H1 (cell line): ENCODE measurements around the gene MARK4. TPM values are rescaled to one million over a fixed set of nuclear protein-coding genes. Genes with fewer than 3 reads are reported as not detected.

Experiments
- CTCF ChIA-PET: fragments of 300-600 bp; sonication (Branson Sonifier 250); formaldehyde crosslinking; loops from one replicate; lab custom pipeline; 2021; ENCODE audit not compliant: partially characterized antibody; lab: Charles Lee
- POLR2A ChIA-PET: fragments of 300-600 bp; sonication (Branson Sonifier 250); formaldehyde crosslinking; loops from one replicate; lab custom pipeline; 2021; ENCODE audit warnings: inconsistent platforms; ENCODE audit not compliant: partially characterized antibody; lab: Charles Lee
- DNase-seq, 2 experiments: peaks; one replicate each; pipeline versions ENCODE4 v3.0.0 to v3.0.0-alpha.2; 2010 to 2022; ENCODE audit warnings: low spot score in 2 of 2, low read depth in 1 of 2, mixed read lengths in 1 of 2
- FAIRE-seq: peaks from 2 replicates; lab custom pipeline; 2011; peaks lifted over from hg19 to GRCh38; lab: Jason Lieb, UNC
- H2AFZ ChIP-seq: 2 replicates; pipeline ENCODE4 v1.8.1; 2012; ENCODE audit warnings: low read length, inconsistent platforms
- H2AK5ac ChIP-seq: 2 replicates; pipeline ENCODE4 v1.6.1; 2013; ENCODE audit warnings: low read depth, low read length
- H2BK120ac ChIP-seq: replicated peaks from 2 replicates; pipeline ENCODE3; 2013; ENCODE audit warnings: low read depth, low read length, inconsistent platforms
- H2BK12ac ChIP-seq: 2 replicates; pipeline ENCODE4 v1.6.1; 2013; ENCODE audit warnings: low read depth, low read length
- H2BK15ac ChIP-seq: 2 replicates; pipeline ENCODE4 v1.6.1; 2013; ENCODE audit warnings: low read length
- H2BK20ac ChIP-seq: 2 replicates; pipeline ENCODE4 v1.6.1; 2013; ENCODE audit warnings: low read length
- H2BK5ac ChIP-seq: 2 replicates; pipeline ENCODE4 v1.6.1; 2013; ENCODE audit warnings: low read depth, low read length
- H3K14ac ChIP-seq: 2 replicates; pipeline ENCODE4 v1.6.1; 2013; ENCODE audit warnings: inconsistent platforms; ENCODE audit not compliant: insufficient read length
- H3K18ac ChIP-seq: 2 replicates; pipeline ENCODE4 v1.6.1; 2013; ENCODE audit warnings: low read length; ENCODE audit errors: extremely low read depth
- H3K23ac ChIP-seq: 2 replicates; pipeline ENCODE4 v1.6.1; 2013; ENCODE audit warnings: inconsistent platforms; ENCODE audit not compliant: insufficient read length
- H3K23me2 ChIP-seq: 2 replicates; pipeline ENCODE4 v1.6.1; 2013; ENCODE audit warnings: low read depth, low read length
- H3K27ac ChIP-seq: 2 replicates; pipeline ENCODE4 v1.6.1; 2011; ENCODE audit warnings: low read depth, low read length, inconsistent platforms
- H3K27me3 ChIP-seq, 4 experiments: replicated peaks in 1 of 4; 1 replicate in 1 of 4; 2 replicates in 3 of 4; pipeline versions ENCODE4 v1.6.1 to v1.8.1; 2011 to 2013; ENCODE audit warnings: low read length in 3 of 4, mild to moderate bottlenecking in 3 of 4, inconsistent platforms in 2 of 4, mixed read lengths in 2 of 4, moderate library complexity in 1 of 4; ENCODE audit not compliant: control insufficient read depth in 3 of 4, insufficient read depth in 3 of 4; ENCODE audit errors: extremely low read depth in 1 of 4
- H3K36me3 ChIP-seq, 4 experiments: 2 replicates each; pipeline versions ENCODE4 v1.6.1 to v1.8.1; 2011 to 2013; ENCODE audit warnings: mild to moderate bottlenecking in 4 of 4, low read length in 3 of 4, moderate library complexity in 2 of 4, control low read depth in 1 of 4, inconsistent platforms in 1 of 4; ENCODE audit not compliant: insufficient read depth in 4 of 4, control insufficient read depth in 2 of 4
- H3K4ac ChIP-seq: replicated peaks from 2 replicates; pipeline ENCODE3; 2013; ENCODE audit warnings: low read length, low read depth, mixed read lengths, inconsistent platforms; ENCODE audit not compliant: insufficient read length
- H3K4me1 ChIP-seq, 4 experiments: replicated peaks in 1 of 4; 1 replicate in 1 of 4; 2 replicates in 3 of 4; pipeline versions ENCODE4 v1.6.1 to v1.8.1; 2011 to 2013; ENCODE audit warnings: low read length in 3 of 4, inconsistent platforms in 2 of 4, mixed read lengths in 1 of 4; ENCODE audit not compliant: insufficient read depth in 4 of 4, control insufficient read depth in 3 of 4
- H3K4me2 ChIP-seq, 2 experiments: 2 replicates each; pipeline versions ENCODE4 v1.6.1 to v1.8.1; 2011 to 2013; ENCODE audit warnings: low read depth in 2 of 2, low read length in 2 of 2, control low read depth in 1 of 2, inconsistent platforms in 1 of 2, mild to moderate bottlenecking in 1 of 2; ENCODE audit not compliant: insufficient read depth in 1 of 2
- H3K4me3 ChIP-seq, 4 experiments: fragments of 200-600, 300-600 bp in 1 of 4; sonication (generic), shearing (Covaris generic), sonication (Bioruptor Twin) in 1 of 4; 2 replicates each; pipeline versions ENCODE4 v1.5.1 to v1.8.1; 2011 to 2016; ENCODE audit warnings: low read length in 4 of 4, low read depth in 3 of 4, control low read depth in 2 of 4, inconsistent platforms in 2 of 4, mild to moderate bottlenecking in 2 of 4, mixed read lengths in 1 of 4, moderate library complexity in 1 of 4; ENCODE audit not compliant: insufficient read depth in 2 of 4; ENCODE audit errors: extremely low read depth in 1 of 4
- H3K56ac ChIP-seq: replicated peaks from 2 replicates; pipeline ENCODE3; 2013; ENCODE audit warnings: low read depth, mild to moderate bottlenecking, mixed read lengths, low read length, inconsistent platforms; ENCODE audit not compliant: insufficient read length
- H3K79me1 ChIP-seq: 2 replicates; pipeline ENCODE4 v1.6.1; 2013; ENCODE audit warnings: low read depth, low read length, control low read depth
- H3K79me2 ChIP-seq, 2 experiments: 2 replicates each; pipeline versions ENCODE4 v1.6.1 to v1.8.1; 2012 to 2013; ENCODE audit warnings: low read length in 2 of 2, mild to moderate bottlenecking in 2 of 2, inconsistent platforms in 1 of 2; ENCODE audit not compliant: insufficient read depth in 2 of 2, control insufficient read depth in 1 of 2
- H3K9ac ChIP-seq, 4 experiments: replicated peaks in 1 of 4; 1 replicate in 1 of 4; 2 replicates in 3 of 4; pipeline versions ENCODE4 v1.6.1 to v1.8.1; 2011 to 2013; ENCODE audit warnings: low read depth in 3 of 4, low read length in 3 of 4, control low read depth in 2 of 4, mild to moderate bottlenecking in 2 of 4, moderate library complexity in 2 of 4, inconsistent platforms in 1 of 4; ENCODE audit errors: extremely low read depth in 1 of 4
- H3K9me3 ChIP-seq, 2 experiments: 2 replicates each; pipeline versions ENCODE4 v1.6.1 to v1.8.1; 2012 to 2013; ENCODE audit warnings: mild to moderate bottlenecking in 2 of 2, moderate library complexity in 2 of 2, control low read depth in 1 of 2, inconsistent platforms in 1 of 2, low read depth in 1 of 2, low read length in 1 of 2, mixed read lengths in 1 of 2; ENCODE audit not compliant: insufficient read depth in 2 of 2
- H4K20me1 ChIP-seq, 2 experiments: replicated peaks in 1 of 2; 2 replicates each; pipeline versions ENCODE3 to v1.8.1; 2011 to 2013; ENCODE audit warnings: inconsistent platforms in 2 of 2, low read length in 2 of 2, mild to moderate bottlenecking in 1 of 2; ENCODE audit not compliant: insufficient read depth in 2 of 2, control insufficient read depth in 1 of 2
- H4K5ac ChIP-seq: 2 replicates; pipeline ENCODE4 v1.6.1; 2013; ENCODE audit warnings: low read length, low read depth, mixed read lengths, inconsistent platforms; ENCODE audit not compliant: insufficient read length
- H4K8ac ChIP-seq: 2 replicates; pipeline ENCODE4 v1.8.0; 2013; ENCODE audit warnings: mild to moderate bottlenecking, moderate library complexity, low read length, inconsistent platforms; ENCODE audit not compliant: insufficient read depth; ENCODE audit errors: extremely low read depth
- H4K91ac ChIP-seq: replicated peaks from 2 replicates; pipeline ENCODE3; 2013; ENCODE audit warnings: low read length, mixed read lengths, inconsistent platforms; ENCODE audit not compliant: insufficient read length
- BACH1 ChIP-seq: IDR thresholded peaks from 2 replicates; pipeline ENCODE4 v1.6.1; 2012; ENCODE audit warnings: low read length, improper control_type of control experiment
- CBX8 ChIP-seq: fragments of 300-800, 300-1000 bp; sonication (generic); IDR thresholded peaks from 2 replicates; pipeline ENCODE4 v1.7.1; 2016; ENCODE audit warnings: low read depth, low read length, borderline replicate concordance
- CHD1 ChIP-seq: IDR thresholded peaks from 2 replicates; pipeline ENCODE4 v1.6.1; 2012; ENCODE audit warnings: low read depth, low read length, improper control_type of control experiment
- CTBP2 ChIP-seq: IDR thresholded peaks from 2 replicates; pipeline ENCODE4 v1.7.0; 2011; ENCODE audit warnings: borderline replicate concordance, mild to moderate bottlenecking, moderate library complexity, mixed read lengths, low read length; ENCODE audit not compliant: insufficient read depth, insufficient read length
- GABPA ChIP-seq: IDR thresholded peaks from 2 replicates; pipeline ENCODE4 v1.6.1; 2011; ENCODE audit warnings: mild to moderate bottlenecking, low read length, moderate library complexity, borderline replicate concordance; ENCODE audit not compliant: insufficient read depth
- PHF8 ChIP-seq: fragments of 200-600 bp; sonication (generic); conservative IDR thresholded peaks from 2 replicates; pipeline ENCODE4 v1.7.1; 2012; ENCODE audit warnings: low read depth, mild to moderate bottlenecking, inconsistent platforms, low read length, moderate library complexity
- RFX5 ChIP-seq: IDR thresholded peaks from 2 replicates; pipeline ENCODE4 v1.6.1; 2011; ENCODE audit warnings: low read depth, low read length, improper control_type of control experiment, borderline replicate concordance
- RXRA ChIP-seq: IDR thresholded peaks from 2 replicates; pipeline ENCODE4 v1.6.1; 2011; ENCODE audit warnings: low read depth, mild to moderate bottlenecking, low read length, moderate library complexity; ENCODE audit not compliant: insufficient read depth
- ZNF274 ChIP-seq: IDR thresholded peaks from 2 replicates; pipeline ENCODE4 v1.7.0; 2012; ENCODE audit warnings: low read length, borderline replicate concordance; ENCODE audit errors: extremely low read depth
- WGBS, 2 experiments: shearing (Covaris generic) in 1 of 2; methylation state at CpG; one replicate each; pipeline versions ENCODE4 v1.1.6 to v1.1.7; 2013 to 2015; ENCODE audit warnings: low lambda C conversion rate in 2 of 2, mixed read lengths in 2 of 2, inconsistent platforms in 1 of 2, low coverage in 1 of 2, missing lambda C conversion rate in 1 of 2; ENCODE audit not compliant: insufficient replicate concordance in 2 of 2, insufficient coverage in 1 of 2, insufficient read length in 1 of 2; ENCODE audit errors: extremely low coverage in 1 of 2, missing lambda C conversion rate in 1 of 2; 5-methylcytosine and 5-hydroxymethylcytosine counted together
- polyA plus RNA-seq, 7 experiments: library from polyadenylated mRNA; depleted of rRNA in 3 of 7; stranded (reverse) in 5 of 7; unstranded in 2 of 7; fragments of >200 nt in 5 of 7; fragments of 200-250 nt in 2 of 7; gene quantifications; 1 replicate in 5 of 7; 2 replicates in 1 of 7; 4 replicates in 1 of 7; pipeline versions ENCODE4 v1.2.1 to v1.2.3, GENCODE V29; 2011 to 2013; ENCODE audit warnings: missing spikeins in 2 of 7, mixed read lengths in 2 of 7
- total RNA-seq: library from RNA; stranded (reverse); fragmentation: NEBNext Ultra II Directional; extraction: Animal tissue kit (Norgen Biotek cat#: 25700); gene quantifications from 2 replicates; pipeline ENCODE4 v1.2.1, GENCODE V29; 2021
- TF ChIP-seq, protein P1 (sequence below): IDR thresholded peaks from 2 replicates; pipeline ENCODE4 v1.6.1; 2012; ENCODE audit warnings: inconsistent platforms
- TF ChIP-seq, protein P2 (sequence below): IDR thresholded peaks from 2 replicates; pipeline ENCODE4 v1.6.1; 2011; ENCODE audit warnings: low read length, improper control_type of control experiment

MARK4 gene
- total and polyA plus RNA-seq, 2 of the 8 experiments (the other 6 are each of a cell fraction or from before 2014, with no cell fraction given): 12.3 to 49.8 TPM

- FAIRE-seq: no peak
- no peak overlapping the region for H3K4me2 ChIP-seq
- H3K23me2 ChIP-seq: peaks cover 3% of the 10 kb centered on the region; the same call in 1 of the 2 replicates
- TF ChIP-seq, protein P1, sequence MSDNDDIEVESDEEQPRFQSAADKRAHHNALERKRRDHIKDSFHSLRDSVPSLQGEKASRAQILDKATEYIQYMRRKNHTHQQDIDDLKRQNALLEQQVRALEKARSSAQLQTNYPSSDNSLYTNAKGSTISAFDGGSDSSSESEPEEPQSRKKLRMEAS: no peak
- no peak for TF ChIP-seq CTBP2
- no peak for TF ChIP-seq CHD1
- no peak for TF ChIP-seq CBX8
- TF ChIP-seq PHF8: no peak
- no peak for TF ChIP-seq ZNF274
- TF ChIP-seq, protein P2, sequence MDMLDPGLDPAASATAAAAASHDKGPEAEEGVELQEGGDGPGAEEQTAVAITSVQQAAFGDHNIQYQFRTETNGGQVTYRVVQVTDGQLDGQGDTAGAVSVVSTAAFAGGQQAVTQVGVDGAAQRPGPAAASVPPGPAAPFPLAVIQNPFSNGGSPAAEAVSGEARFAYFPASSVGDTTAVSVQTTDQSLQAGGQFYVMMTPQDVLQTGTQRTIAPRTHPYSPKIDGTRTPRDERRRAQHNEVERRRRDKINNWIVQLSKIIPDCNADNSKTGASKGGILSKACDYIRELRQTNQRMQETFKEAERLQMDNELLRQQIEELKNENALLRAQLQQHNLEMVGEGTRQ: no peak
- TF ChIP-seq RFX5: no peak
- no peak for TF ChIP-seq BACH1
- no peak for TF ChIP-seq RXRA
- no peak for TF ChIP-seq GABPA
These were observed 70.8 kb downstream of the MARK4 start for GRCh38 chr19:45321848-45322247.

More at GRCh38 chr19:45321848-45322247, 70.8 kb downstream of the MARK4 start:
- H3K79me1 ChIP-seq: no peaks in the 10 kb centered on the region
- no peak overlapping the region for H2AFZ ChIP-seq
- peaks cover 2 to 18% (median 6%) of the 10 kb centered on the region in 4 experiments; a peak in 6 of 7 replicates for H3K4me1 ChIP-seq
- DNase-seq: no peak
- CTCF ChIA-PET: interaction anchor here (1.1 to 4.0 kb wide), 3 partner anchors 17 to 135 kb away, joined by 3 to 13 read pairs (median 4); no protein-coding TSS in a partner anchor
- no peak overlapping the region for H2BK5ac ChIP-seq
- no peak overlapping the region for H2BK20ac ChIP-seq
- H3K9ac ChIP-seq: no peak overlapping the region
- no peak overlapping the region for H3K56ac ChIP-seq
- H3K18ac ChIP-seq: no peak overlapping the region
- no peaks in the 10 kb centered on the region for H3K9me3 ChIP-seq
- WGBS, 2 experiments: 84% methylated on average over 7 of the region's 7 CpGs; no CpG with 5 or more reads in 1 of the 2 experiments
- H2BK15ac ChIP-seq: no peak overlapping the region
- H3K79me2 ChIP-seq: no peaks in the 10 kb centered on the region
- no peak overlapping the region for H4K5ac ChIP-seq
- H3K36me3 ChIP-seq: no peaks in the 10 kb centered on the region
- H3K4me3 ChIP-seq: no peak overlapping the region
- H3K27me3 ChIP-seq: peaks cover 0 to 14% (median 13%) of the 10 kb centered on the region in 4 experiments; a peak in 5 of 7 replicates
- no peak overlapping the region for H3K14ac ChIP-seq
- H3K23ac ChIP-seq: no peak overlapping the region
- POLR2A ChIA-PET: no interaction called here
- no peak overlapping the region for H4K91ac ChIP-seq
- H2BK12ac ChIP-seq: no peak overlapping the region
- peaks cover 0 to 2% of the 10 kb centered on the region in 2 experiments for H4K20me1 ChIP-seq
- H2BK120ac ChIP-seq: no peak overlapping the region
- no peak overlapping the region for H3K4ac ChIP-seq
- H3K27ac ChIP-seq: no peak overlapping the region
- no peak overlapping the region for H2AK5ac ChIP-seq
- H4K8ac ChIP-seq: no peak overlapping the region
